Measurements from ENCODE around the gene ITPR3.

The ITPR3 gene

DNA sequence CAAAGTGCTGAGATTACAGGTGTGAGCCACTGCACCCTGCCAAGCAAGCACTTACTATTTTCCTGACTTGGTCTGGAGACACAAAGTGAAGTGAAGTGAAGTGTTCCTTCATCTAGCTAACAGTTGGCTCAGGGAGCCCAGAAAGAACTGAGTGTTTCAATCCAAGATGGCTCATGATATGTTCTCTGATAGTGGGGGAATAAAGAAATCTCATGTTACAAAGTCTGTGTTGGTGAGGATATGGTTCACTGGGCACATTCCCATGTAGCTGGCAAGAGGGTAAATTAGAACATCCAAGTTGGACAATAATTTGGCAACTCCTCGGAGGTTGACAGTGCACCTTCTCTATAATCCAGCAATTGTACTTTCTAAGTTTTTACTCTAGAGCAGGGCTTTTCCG, 5.0 kb upstream of the ITPR3 start:
- Histone ChIP-seq H3K27ac (ENCODE audit: low read depth, low read length) (no peak overlapping the region), H3K79me2 (ENCODE audit: control insufficient read depth, insufficient read depth, low read length, unreplicated experiment) (no peaks in the 10 kb centered on the region), H3K36me3 (ENCODE audit: insufficient read depth, low read length) (no peaks in the 10 kb centered on the region), H3K27me3 (ENCODE audit: insufficient read depth, low read length) (no peaks in the 10 kb centered on the region), H2AFZ (ENCODE audit: low read length, unreplicated experiment) (no peak overlapping the region), H3K4me3 (ENCODE audit: low read depth, low read length) (no peak overlapping the region), H3K4me1 (ENCODE audit: control insufficient read depth, insufficient read depth, low read length, unreplicated experiment) (peaks cover 34% of the 10 kb centered on the region)

DNA sequence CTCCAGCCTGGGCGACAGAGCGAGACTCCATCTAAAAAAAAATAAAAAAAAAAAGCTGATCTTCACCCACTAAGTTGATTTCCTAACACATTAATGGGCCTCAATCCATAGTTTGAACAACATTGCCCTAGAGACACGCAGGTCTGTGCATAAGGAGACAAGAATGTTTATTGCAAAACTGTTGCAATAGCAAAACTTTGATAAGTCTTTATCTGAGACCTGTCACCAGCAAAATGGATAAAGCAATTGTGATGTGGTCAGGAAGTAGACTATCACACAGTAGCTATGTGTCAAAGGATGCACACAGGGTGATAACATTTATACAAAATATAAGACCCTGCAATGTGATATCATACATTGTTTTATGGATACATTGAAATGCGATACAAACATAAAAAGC, 4.2 kb upstream of the ITPR3 start:
- no peak overlapping the region for H3K27ac ChIP-seq (ENCODE audit: low read depth, low read length)
- H3K4me3 ChIP-seq (ENCODE audit: low read depth, low read length): no peak overlapping the region
- H3K4me1 ChIP-seq (ENCODE audit: control insufficient read depth, insufficient read depth, low read length, unreplicated experiment): peaks cover 34% of the 10 kb centered on the region
- no peaks in the 10 kb centered on the region for H3K36me3 ChIP-seq (ENCODE audit: insufficient read depth, low read length)
- H3K79me2 ChIP-seq (ENCODE audit: control insufficient read depth, insufficient read depth, low read length, unreplicated experiment): peaks cover 6% of the 10 kb centered on the region
- H3K27me3 ChIP-seq (ENCODE audit: insufficient read depth, low read length): no peaks in the 10 kb centered on the region
- no peak overlapping the region for H2AFZ ChIP-seq (ENCODE audit: low read length, unreplicated experiment)

DNA sequence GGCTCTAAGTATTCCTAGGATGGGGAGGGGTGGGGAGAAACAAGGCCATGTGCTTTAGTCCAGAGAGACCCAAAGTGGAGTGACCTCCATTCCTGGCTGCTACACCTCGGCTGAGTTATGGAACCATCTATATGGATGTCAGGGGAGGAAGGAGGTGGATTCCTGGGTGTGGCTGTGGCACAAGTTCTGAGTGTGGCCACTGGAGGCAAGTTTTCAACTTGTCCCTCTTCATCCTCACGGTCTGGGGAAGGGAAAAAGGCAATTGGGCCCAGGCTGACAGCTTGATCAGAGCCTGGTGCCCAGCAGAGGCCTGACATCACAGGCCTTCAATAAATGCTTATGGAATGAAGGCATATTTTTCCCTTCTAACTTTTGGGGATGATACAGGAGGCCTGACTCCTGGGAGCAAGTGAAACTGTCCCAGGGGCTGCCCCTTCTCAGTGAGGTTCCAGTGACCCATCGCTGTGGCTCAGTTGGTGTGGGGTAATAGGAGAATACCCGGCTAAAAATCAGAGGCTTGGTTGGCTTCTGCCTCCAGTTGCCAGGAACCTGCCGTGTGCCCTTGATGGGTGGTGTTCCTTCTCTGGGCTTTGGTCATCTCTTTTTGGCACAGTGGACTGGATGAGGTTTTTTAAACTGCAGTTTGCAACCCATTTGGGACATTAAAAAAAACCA, 1.8 kb upstream of the ITPR3 start:
- Histone ChIP-seq H3K36me3 (ENCODE audit: insufficient read depth, low read length) (no peaks in the 10 kb centered on the region), H3K4me3 (ENCODE audit: low read depth, low read length) (peak overlapping the region; percentile 89), H3K27ac (ENCODE audit: low read depth, low read length) (peak overlapping the region; percentile 75), H3K27me3 (ENCODE audit: insufficient read depth, low read length) (no peaks in the 10 kb centered on the region), H3K79me2 (ENCODE audit: control insufficient read depth, insufficient read depth, low read length, unreplicated experiment) (peaks cover 30% of the 10 kb centered on the region), H2AFZ (ENCODE audit: low read length, unreplicated experiment) (no peak overlapping the region), H3K4me1 (ENCODE audit: control insufficient read depth, insufficient read depth, low read length, unreplicated experiment) (peaks cover 35% of the 10 kb centered on the region)

DNA sequence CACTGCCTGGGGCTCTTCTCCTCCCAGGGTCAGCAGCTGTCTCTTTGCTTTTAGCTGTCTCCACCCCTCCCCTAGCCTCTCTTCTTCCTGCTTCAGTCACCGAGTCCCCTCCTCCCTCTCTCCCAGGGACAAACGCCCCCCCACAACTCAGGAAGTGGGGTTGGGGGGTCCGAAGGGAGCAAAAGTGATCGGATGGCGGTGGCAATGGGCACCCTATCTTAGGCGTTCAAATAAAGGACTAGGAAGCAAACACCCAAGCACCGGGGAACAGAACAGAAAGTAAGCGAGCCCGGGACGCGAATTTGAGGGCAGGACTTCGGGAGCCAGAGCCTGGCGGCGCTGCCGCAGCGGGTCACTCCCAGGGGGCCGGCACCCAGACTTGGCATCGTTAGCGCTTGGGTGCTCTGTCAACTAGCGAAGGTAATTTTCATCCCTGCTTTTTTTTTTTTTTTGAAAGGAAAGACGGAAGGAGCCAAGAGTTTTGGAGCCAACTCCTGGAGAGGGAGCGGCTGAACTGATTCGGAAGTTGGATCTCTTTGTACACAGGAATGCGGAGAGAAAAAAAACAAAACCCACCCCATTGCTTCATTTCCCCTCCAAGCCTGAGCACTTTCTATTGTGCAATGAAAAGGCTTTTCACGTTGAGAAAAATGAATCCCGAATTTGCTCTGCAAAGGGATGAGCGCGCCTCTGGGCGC, 815 bp upstream of the ITPR3 start:
- Histone ChIP-seq H3K27ac (ENCODE audit: low read depth, low read length) (peak overlapping the region; percentile 75), H3K27me3 (ENCODE audit: insufficient read depth, low read length) (no peaks in the 10 kb centered on the region), H3K4me1 (ENCODE audit: control insufficient read depth, insufficient read depth, low read length, unreplicated experiment) (peaks cover 34% of the 10 kb centered on the region), H3K4me3 (ENCODE audit: low read depth, low read length) (peak overlapping the region; percentile 89), H3K79me2 (ENCODE audit: control insufficient read depth, insufficient read depth, low read length, unreplicated experiment) (peaks cover 39% of the 10 kb centered on the region), H3K36me3 (ENCODE audit: insufficient read depth, low read length) (no peaks in the 10 kb centered on the region), H2AFZ (ENCODE audit: low read length, unreplicated experiment) (peak overlapping the region; percentile 82)

DNA sequence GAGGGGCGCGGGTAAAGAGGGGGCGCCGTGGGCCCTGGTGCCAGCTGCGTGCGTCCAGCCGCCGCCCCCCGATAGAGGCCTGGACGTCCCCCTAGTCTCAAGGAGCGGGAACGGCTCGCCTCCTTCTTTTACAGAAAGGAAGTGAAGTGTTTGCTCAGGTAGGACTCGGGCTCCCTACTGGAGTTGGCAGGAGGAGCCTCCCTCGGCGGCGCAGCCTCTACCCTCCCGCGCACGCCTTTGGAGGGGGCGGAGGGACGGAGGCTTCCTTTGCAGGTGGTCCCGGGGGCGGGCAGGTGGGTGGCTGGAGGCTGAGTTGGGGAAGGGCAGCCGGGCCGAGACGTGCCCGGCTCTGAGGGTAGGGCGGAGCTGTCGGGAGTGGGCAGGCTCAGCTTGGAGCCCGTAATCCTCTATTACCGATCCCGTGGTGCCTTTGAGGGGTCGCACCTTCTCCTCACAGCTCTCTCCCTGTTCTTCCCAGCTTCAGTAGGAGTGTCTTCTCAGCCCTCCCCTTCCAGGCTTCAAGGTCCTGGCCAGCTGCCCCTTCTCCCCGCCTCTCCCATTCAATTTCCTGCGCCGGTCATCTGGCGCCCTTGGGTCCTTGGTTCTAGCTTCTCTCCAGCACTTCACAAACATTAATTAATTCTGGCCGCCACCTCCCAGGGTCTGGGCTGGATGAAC, 728 bp downstream of the ITPR3 start:
- Histone ChIP-seq H3K4me1 (ENCODE audit: control insufficient read depth, insufficient read depth, low read length, unreplicated experiment) (peaks cover 29% of the 10 kb centered on the region), H2AFZ (ENCODE audit: low read length, unreplicated experiment) (peak overlapping the region; percentile 20), H3K27me3 (ENCODE audit: insufficient read depth, low read length) (no peaks in the 10 kb centered on the region), H3K4me3 (ENCODE audit: low read depth, low read length) (peak overlapping the region; percentile 89), H3K79me2 (ENCODE audit: control insufficient read depth, insufficient read depth, low read length, unreplicated experiment) (peaks cover 52% of the 10 kb centered on the region), H3K27ac (ENCODE audit: low read depth, low read length) (peak overlapping the region; percentile 50), H3K36me3 (ENCODE audit: insufficient read depth, low read length) (no peaks in the 10 kb centered on the region)

DNA sequence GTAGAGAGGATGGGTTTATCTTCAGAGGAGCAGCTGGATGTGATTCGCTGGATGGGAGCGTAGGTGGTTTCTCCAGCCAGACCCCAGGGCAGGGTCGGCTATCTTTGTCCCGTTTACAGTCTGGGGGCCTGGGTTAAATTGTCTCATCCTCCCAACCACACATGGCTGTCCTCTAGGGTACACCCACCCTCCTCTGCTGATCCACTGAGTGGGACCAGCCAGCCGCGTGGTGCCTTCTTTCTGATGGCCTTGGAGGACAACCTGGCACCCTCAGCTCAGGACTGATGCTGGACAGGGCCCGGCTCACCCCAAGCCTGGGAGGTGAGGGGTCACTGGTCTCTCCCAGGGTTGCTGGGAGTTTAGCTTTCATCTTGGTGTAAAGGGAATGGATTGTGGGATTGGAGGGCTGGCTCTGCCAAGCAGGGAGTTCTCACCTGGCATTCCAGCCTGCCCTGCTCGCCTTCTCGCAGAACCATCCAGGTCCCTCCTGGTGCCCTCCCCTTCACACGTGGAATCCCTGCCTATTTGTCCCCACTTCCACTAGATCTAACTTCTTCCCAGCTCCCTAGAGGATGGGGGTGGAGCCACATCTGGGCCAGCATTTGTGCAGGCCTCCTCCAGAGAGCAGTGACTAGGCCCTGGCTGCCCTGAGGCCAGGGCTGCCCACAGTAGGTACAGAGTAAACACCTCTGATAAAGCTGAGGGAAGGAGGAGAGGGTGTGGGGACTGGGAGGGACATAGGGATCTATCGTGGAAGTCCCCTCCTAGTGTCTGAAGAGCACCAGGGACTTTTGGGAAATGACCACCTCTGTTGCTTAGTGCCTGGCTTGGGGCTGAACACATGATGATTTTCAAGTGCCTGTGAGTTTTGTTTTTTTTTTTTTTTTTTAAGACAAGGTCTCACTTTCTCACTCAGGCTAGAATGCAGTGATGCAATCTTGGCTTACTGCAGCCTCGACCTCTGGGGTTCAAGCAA, 1.6 kb downstream of the ITPR3 start:
- H3K27ac ChIP-seq (ENCODE audit: low read depth, low read length): peak overlapping the region; percentile 50
- peak overlapping the region; percentile 89 for H3K4me3 ChIP-seq (ENCODE audit: low read depth, low read length)
- H3K36me3 ChIP-seq (ENCODE audit: insufficient read depth, low read length): peaks cover 5% of the 10 kb centered on the region; the same call in 1 of the 2 replicates
- H2AFZ ChIP-seq (ENCODE audit: low read length, unreplicated experiment): no peak overlapping the region
- no peaks in the 10 kb centered on the region for H3K27me3 ChIP-seq (ENCODE audit: insufficient read depth, low read length)
- H3K79me2 ChIP-seq (ENCODE audit: control insufficient read depth, insufficient read depth, low read length, unreplicated experiment): peaks cover 58% of the 10 kb centered on the region
- H3K4me1 ChIP-seq (ENCODE audit: control insufficient read depth, insufficient read depth, low read length, unreplicated experiment): peaks cover 34% of the 10 kb centered on the region

DNA sequence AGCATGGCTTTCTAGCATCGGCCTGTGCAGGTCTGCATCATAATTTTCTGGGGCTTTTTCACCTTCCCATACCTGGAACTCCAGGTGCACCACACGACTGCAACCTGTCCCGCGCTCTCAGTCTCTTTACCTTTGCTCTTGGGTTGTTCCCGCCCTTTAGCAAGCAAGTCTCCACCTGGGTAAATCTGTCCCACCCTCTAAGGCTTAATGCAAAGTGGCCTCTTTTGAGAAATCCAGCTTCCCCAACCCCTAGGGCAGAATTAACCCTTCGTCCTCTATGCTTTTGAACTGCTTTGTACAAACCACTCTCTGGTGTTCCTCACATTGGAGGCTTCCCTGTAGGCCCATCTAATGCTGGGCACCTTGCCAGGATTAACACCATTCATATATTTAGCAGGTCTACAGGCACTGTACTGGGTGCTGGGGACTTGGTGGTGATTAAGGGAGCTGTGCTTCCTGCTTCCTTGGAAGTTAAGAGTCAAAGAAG, 2.8 kb downstream of the ITPR3 start:
- Histone ChIP-seq H3K79me2 (ENCODE audit: control insufficient read depth, insufficient read depth, low read length, unreplicated experiment) (peaks cover 70% of the 10 kb centered on the region), H3K27ac (ENCODE audit: low read depth, low read length) (no peak overlapping the region), H3K27me3 (ENCODE audit: insufficient read depth, low read length) (no peaks in the 10 kb centered on the region), H3K36me3 (ENCODE audit: insufficient read depth, low read length) (peaks cover 5% of the 10 kb centered on the region; the same call in 1 of the 2 replicates), H2AFZ (ENCODE audit: low read length, unreplicated experiment) (no peak overlapping the region), H3K4me1 (ENCODE audit: control insufficient read depth, insufficient read depth, low read length, unreplicated experiment) (peaks cover 37% of the 10 kb centered on the region), H3K4me3 (ENCODE audit: low read depth, low read length) (no peak overlapping the region)

DNA sequence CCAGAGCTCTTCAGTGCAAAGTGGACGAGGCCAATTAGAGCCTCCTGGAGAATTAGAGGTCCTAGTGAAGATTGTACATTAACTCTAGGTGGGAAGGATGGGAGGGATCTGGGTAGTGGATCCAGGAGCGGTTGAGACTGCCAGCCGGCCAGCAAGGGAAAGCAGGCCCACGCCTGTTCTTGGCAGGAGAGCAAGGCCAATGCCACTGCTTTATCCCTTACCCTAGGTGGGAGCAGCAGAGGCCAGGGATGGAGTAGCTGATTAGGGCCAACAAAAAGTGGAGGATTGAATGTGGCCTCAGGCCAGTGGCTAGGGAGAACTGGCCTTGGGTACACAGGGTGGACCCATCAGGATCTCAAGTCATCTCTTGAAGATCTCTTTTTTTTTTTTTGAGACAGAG, 3.7 kb downstream of the ITPR3 start:
- H3K27ac ChIP-seq (ENCODE audit: low read depth, low read length): no peak overlapping the region
- H3K36me3 ChIP-seq (ENCODE audit: insufficient read depth, low read length): peaks cover 5% of the 10 kb centered on the region; the same call in 1 of the 2 replicates
- no peak overlapping the region for H3K4me3 ChIP-seq (ENCODE audit: low read depth, low read length)
- H2AFZ ChIP-seq (ENCODE audit: low read length, unreplicated experiment): no peak overlapping the region
- H3K4me1 ChIP-seq (ENCODE audit: control insufficient read depth, insufficient read depth, low read length, unreplicated experiment): peaks cover 28% of the 10 kb centered on the region
- H3K79me2 ChIP-seq (ENCODE audit: control insufficient read depth, insufficient read depth, low read length, unreplicated experiment): peaks cover 70% of the 10 kb centered on the region
- H3K27me3 ChIP-seq (ENCODE audit: insufficient read depth, low read length): no peaks in the 10 kb centered on the region

DNA sequence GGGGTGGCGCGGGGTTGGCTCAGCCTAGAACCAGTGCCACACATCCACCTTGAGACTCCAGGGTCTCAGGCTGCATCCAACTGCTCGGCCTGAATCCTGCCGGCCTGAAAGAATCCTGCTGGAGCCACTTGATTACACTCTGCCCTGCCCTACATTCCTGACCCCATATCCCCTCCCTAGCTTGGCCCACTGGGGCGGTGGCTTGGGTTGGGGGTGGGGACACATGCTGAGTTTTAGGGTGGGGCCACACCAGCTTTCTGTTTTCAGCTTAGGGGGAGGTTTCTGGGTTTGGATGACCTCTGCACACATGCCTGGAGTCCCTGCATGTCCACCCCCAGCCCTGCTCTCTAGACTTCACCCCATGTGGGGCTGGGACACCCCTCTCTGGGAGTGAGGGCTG, 6.8 kb downstream of the ITPR3 start:
- no peak overlapping the region for H3K4me3 ChIP-seq (ENCODE audit: low read depth, low read length)
- H3K27ac ChIP-seq (ENCODE audit: low read depth, low read length): no peak overlapping the region
- H3K79me2 ChIP-seq (ENCODE audit: control insufficient read depth, insufficient read depth, low read length, unreplicated experiment): peaks cover 65% of the 10 kb centered on the region
- H3K36me3 ChIP-seq (ENCODE audit: insufficient read depth, low read length): peaks cover 5% of the 10 kb centered on the region; the same call in 1 of the 2 replicates
- H3K4me1 ChIP-seq (ENCODE audit: control insufficient read depth, insufficient read depth, low read length, unreplicated experiment): peaks cover 31% of the 10 kb centered on the region
- H2AFZ ChIP-seq (ENCODE audit: low read length, unreplicated experiment): no peak overlapping the region
- H3K27me3 ChIP-seq (ENCODE audit: insufficient read depth, low read length): no peaks in the 10 kb centered on the region

Data from ACC112 (cell line).